Neural crest cell (in vitro differentiated cells): ENCODE results near the gene FURIN. TPM values are rescaled to one million over a fixed set of nuclear protein-coding genes. Genes with fewer than 3 reads are reported as not detected.
A peak's percentile ranks its signal among the peaks of the same experiment; 100 is the strongest.

Experiments used
- DNase-seq: peaks from one replicate; pipeline ENCODE4 v3.0.0; 2021; ENCODE audit warnings: low read depth, mixed read lengths, low spot score
- H3K27ac Mint-ChIP-seq: one replicate; pipeline ENCODE4 v1.8.0; 2021; ENCODE audit warnings: mild to moderate bottlenecking, mixed read lengths; ENCODE audit not compliant: unreplicated experiment
- H3K27me3 Mint-ChIP-seq: 2 replicates; pipeline ENCODE4 v1.8.0; 2021; ENCODE audit warnings: low read depth, mild to moderate bottlenecking, mixed read lengths
- H3K36me3 Mint-ChIP-seq: 2 replicates; pipeline ENCODE4 v1.8.0; 2021; ENCODE audit warnings: low read depth, mild to moderate bottlenecking, mixed read lengths
- H3K4me1 Mint-ChIP-seq: 2 replicates; pipeline ENCODE4 v1.8.0; 2021; ENCODE audit warnings: mixed read lengths
- H3K4me3 Mint-ChIP-seq: one replicate; pipeline ENCODE4 v1.8.0; 2021; ENCODE audit warnings: mild to moderate bottlenecking, mixed read lengths
- H3K9me3 Mint-ChIP-seq: 2 replicates; pipeline ENCODE4 v1.8.0; 2021; ENCODE audit warnings: mixed read lengths
- CTCF ChIP-seq: fragments of 200-600 bp; sonication (generic); conservative IDR thresholded peaks from 2 replicates; pipeline ENCODE4 v1.5.0; 2021; ENCODE audit warnings: antibody characterized with exemption, mild to moderate bottlenecking
- total RNA-seq: library from RNA; stranded (reverse); gene quantifications from 2 replicates; pipeline ENCODE4 v1.2.1, GENCODE V29; 2021

Gene FURIN
- total RNA-seq, 1 donor from 2014 or later, result 15.7 TPM

GRCh38 chr15:90875549-90875981 is 7.2 kb downstream of the FURIN start:
- H3K27me3 Mint-ChIP-seq, result no peaks in the 10 kb centered on the region

GRCh38 chr15:90876046-90876445 is 7.7 kb downstream of the FURIN start:
- H3K27ac Mint-ChIP-seq, result peak overlapping the region; percentile 6
- H3K4me1 Mint-ChIP-seq, result peaks cover 22% of the 10 kb centered on the region
- DNase-seq, result no peak
- no peak overlapping the region for H3K4me3 Mint-ChIP-seq
- H3K27me3 Mint-ChIP-seq, result no peaks in the 10 kb centered on the region
- H3K9me3 Mint-ChIP-seq, result no peaks in the 10 kb centered on the region
- H3K36me3 Mint-ChIP-seq, result no peaks in the 10 kb centered on the region
- TF ChIP-seq CTCF, result no peak

More at GRCh38 chr15:90875549-90875981, 7.2 kb downstream of the FURIN start:
- no peak overlapping the region for H3K27ac Mint-ChIP-seq
- peaks cover 26% of the 10 kb centered on the region for H3K4me1 Mint-ChIP-seq
- no peak for TF ChIP-seq CTCF
- no peaks in the 10 kb centered on the region for H3K9me3 Mint-ChIP-seq
- H3K4me3 Mint-ChIP-seq, result no peak overlapping the region
- no peak for DNase-seq
- no peaks in the 10 kb centered on the region for H3K36me3 Mint-ChIP-seq

GRCh38 chr15:90876512-90877170 is 8.3 kb downstream of the FURIN start:
- no peaks in the 10 kb centered on the region for H3K27me3 Mint-ChIP-seq
- no peak overlapping the region for H3K4me3 Mint-ChIP-seq
- H3K27ac Mint-ChIP-seq, result peak overlapping the region; percentile 62
- no peaks in the 10 kb centered on the region for H3K9me3 Mint-ChIP-seq
- no peak for DNase-seq
- TF ChIP-seq CTCF, result no peak
- H3K4me1 Mint-ChIP-seq, result peaks cover 22% of the 10 kb centered on the region
- H3K36me3 Mint-ChIP-seq, result no peaks in the 10 kb centered on the region

GRCh38 chr15:90877315-90877714 is 8.9 kb downstream of the FURIN start:
- no peak for DNase-seq
- no peak overlapping the region for H3K27ac Mint-ChIP-seq
- no peak overlapping the region for H3K4me3 Mint-ChIP-seq
- H3K9me3 Mint-ChIP-seq, result no peaks in the 10 kb centered on the region
- no peaks in the 10 kb centered on the region for H3K36me3 Mint-ChIP-seq
- no peaks in the 10 kb centered on the region for H3K27me3 Mint-ChIP-seq
- peaks cover 20% of the 10 kb centered on the region for H3K4me1 Mint-ChIP-seq
- TF ChIP-seq CTCF, result no peak

GRCh38 chr15:90877996-90878395 is 9.6 kb downstream of the FURIN start:
- no peak for DNase-seq
- Mint-ChIP-seq H3K27ac (no peak overlapping the region), H3K27me3 (no peaks in the 10 kb centered on the region), H3K36me3 (no peaks in the 10 kb centered on the region), H3K9me3 (no peaks in the 10 kb centered on the region), H3K4me1 (peaks cover 13% of the 10 kb centered on the region), H3K4me3 (no peak overlapping the region)
- no peak for TF ChIP-seq CTCF
